ENCODE results near the gene CD300LF. TPM values are rescaled to one million over a fixed set of nuclear protein-coding genes. Genes with fewer than 3 reads are reported as not detected.

The CD300LF gene
- total RNA-seq, 1 donor from 2014 or later: not detected

DNA sequence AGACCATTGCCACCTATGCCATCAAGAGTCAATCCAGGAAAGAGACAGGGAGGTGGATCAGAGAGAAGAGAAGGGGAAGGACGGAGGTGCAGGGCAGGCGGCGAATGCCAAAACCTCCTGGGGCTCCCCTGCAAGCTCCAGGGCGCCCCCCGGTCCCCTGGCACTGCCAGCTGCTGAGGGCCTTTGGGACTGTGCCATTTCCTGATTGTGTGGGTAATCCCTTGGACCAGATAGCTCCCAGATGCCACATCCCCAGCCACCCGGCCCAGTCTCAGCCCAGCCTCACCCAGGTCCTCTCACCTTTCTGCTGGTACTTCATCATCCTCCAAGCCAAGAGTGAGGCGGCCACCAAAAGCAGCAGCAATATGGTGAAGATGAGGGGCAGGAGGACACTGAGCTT lies 14.7 kb downstream of the CD300LF start:
- TF ChIP-seq, protein P1, sequence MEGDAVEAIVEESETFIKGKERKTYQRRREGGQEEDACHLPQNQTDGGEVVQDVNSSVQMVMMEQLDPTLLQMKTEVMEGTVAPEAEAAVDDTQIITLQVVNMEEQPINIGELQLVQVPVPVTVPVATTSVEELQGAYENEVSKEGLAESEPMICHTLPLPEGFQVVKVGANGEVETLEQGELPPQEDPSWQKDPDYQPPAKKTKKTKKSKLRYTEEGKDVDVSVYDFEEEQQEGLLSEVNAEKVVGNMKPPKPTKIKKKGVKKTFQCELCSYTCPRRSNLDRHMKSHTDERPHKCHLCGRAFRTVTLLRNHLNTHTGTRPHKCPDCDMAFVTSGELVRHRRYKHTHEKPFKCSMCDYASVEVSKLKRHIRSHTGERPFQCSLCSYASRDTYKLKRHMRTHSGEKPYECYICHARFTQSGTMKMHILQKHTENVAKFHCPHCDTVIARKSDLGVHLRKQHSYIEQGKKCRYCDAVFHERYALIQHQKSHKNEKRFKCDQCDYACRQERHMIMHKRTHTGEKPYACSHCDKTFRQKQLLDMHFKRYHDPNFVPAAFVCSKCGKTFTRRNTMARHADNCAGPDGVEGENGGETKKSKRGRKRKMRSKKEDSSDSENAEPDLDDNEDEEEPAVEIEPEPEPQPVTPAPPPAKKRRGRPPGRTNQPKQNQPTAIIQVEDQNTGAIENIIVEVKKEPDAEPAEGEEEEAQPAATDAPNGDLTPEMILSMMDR (IDR thresholded peaks at IDR 0.05): no peak
- Mint-ChIP-seq H3K27ac (ENCODE audit: unreplicated experiment) (no peak overlapping the region), H3K4me3 (ENCODE audit: unreplicated experiment) (no peak overlapping the region), H3K27me3 (ENCODE audit: low read depth) (peaks cover 54% of the 10 kb centered on the region), H3K9me3 (ENCODE audit: low read depth) (no peaks in the 10 kb centered on the region), H3K36me3 (ENCODE audit: low read depth) (no peaks in the 10 kb centered on the region), H3K4me1 (ENCODE audit: low read depth) (no peaks in the 10 kb centered on the region)
- no peak for DNase-seq (ENCODE audit: low spot score)

DNA sequence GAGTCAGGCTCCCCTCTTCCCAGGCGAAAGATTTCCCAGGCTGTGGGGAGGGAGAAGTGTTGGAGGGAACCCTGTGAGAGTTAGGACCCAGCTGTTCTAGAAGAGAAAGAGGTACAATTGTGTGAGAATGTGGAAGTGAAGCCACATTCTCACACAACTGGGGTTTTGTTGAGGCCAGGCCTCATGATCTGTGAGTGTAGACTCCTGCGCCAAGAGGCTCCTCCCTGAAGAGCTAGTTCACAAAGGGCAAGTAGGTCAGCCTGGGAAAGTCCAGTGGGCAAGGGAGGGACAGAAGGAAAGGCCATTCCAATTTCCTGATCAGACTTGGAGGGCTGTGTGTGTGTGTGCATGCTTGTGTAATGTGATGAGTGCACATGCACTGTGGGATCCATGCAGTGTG lies 15.2 kb downstream of the CD300LF start:
- no peak for DNase-seq (ENCODE audit: low spot score)
- H3K27ac Mint-ChIP-seq (ENCODE audit: unreplicated experiment): no peak overlapping the region
- H3K36me3 Mint-ChIP-seq (ENCODE audit: low read depth): no peaks in the 10 kb centered on the region
- TF ChIP-seq, protein P1 (IDR thresholded peaks at IDR 0.05): no peak
- H3K27me3 Mint-ChIP-seq (ENCODE audit: low read depth): peaks cover 53% of the 10 kb centered on the region
- H3K4me1 Mint-ChIP-seq (ENCODE audit: low read depth): no peaks in the 10 kb centered on the region
- H3K9me3 Mint-ChIP-seq (ENCODE audit: low read depth): no peaks in the 10 kb centered on the region
- H3K4me3 Mint-ChIP-seq (ENCODE audit: unreplicated experiment): no peak overlapping the region

DNA sequence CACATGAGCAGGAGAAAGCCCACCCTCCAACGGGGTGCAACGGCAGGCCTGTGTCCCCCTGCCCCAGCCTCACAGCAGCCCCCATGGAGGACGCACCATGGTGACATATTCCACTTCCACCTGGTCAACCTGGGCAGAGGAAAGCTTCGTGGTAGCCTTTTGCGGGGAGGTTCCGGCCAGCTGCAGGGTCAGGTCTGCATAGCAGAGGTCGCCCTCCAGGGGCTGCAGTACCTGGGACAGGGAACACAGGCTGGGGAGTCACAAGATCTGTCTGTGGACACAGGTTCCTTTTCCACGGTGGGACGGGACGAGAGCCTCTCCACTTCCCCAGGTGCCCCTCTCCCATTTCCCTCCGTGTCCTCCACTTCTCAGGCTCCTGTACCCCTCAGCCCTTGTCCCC lies 17.1 kb downstream of the CD300LF start:
- H3K4me1 Mint-ChIP-seq (ENCODE audit: low read depth): no peaks in the 10 kb centered on the region
- no peaks in the 10 kb centered on the region for H3K36me3 Mint-ChIP-seq (ENCODE audit: low read depth)
- no peaks in the 10 kb centered on the region for H3K9me3 Mint-ChIP-seq (ENCODE audit: low read depth)
- peaks cover 58% of the 10 kb centered on the region for H3K27me3 Mint-ChIP-seq (ENCODE audit: low read depth)
- DNase-seq (ENCODE audit: low spot score): no peak
- H3K27ac Mint-ChIP-seq (ENCODE audit: unreplicated experiment): no peak overlapping the region
- H3K4me3 Mint-ChIP-seq (ENCODE audit: unreplicated experiment): no peak overlapping the region
- TF ChIP-seq, protein P1 (IDR thresholded peaks at IDR 0.05): no peak

DNA sequence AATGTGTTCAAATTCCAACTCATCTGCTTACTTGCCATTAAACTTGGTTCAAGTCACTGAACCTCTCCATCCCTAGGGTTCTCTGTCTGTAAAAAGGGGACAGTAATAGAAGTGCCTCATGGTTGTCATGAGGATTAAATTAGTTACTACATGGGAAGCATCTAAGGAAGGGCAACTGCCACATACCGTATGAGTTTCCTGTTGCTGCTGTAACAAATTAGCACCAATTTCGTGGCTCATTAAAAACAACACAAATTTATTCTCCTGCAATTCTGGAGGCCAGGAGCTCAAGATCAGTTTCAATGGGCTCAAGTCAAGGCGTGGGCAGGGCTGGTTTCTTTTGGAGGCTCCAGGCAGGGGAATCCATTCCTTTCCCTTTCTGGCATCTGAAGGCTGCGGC lies 18.6 kb downstream of the CD300LF start:
- DNase-seq (ENCODE audit: low spot score): no peak
- H3K27me3 Mint-ChIP-seq (ENCODE audit: low read depth): peaks cover 64% of the 10 kb centered on the region
- H3K4me1 Mint-ChIP-seq (ENCODE audit: low read depth): no peaks in the 10 kb centered on the region
- no peaks in the 10 kb centered on the region for H3K9me3 Mint-ChIP-seq (ENCODE audit: low read depth)
- H3K4me3 Mint-ChIP-seq (ENCODE audit: unreplicated experiment): no peak overlapping the region
- H3K36me3 Mint-ChIP-seq (ENCODE audit: low read depth): no peaks in the 10 kb centered on the region
- H3K27ac Mint-ChIP-seq (ENCODE audit: unreplicated experiment): no peak overlapping the region
- TF ChIP-seq, protein P1 (IDR thresholded peaks at IDR 0.05): no peak

DNA sequence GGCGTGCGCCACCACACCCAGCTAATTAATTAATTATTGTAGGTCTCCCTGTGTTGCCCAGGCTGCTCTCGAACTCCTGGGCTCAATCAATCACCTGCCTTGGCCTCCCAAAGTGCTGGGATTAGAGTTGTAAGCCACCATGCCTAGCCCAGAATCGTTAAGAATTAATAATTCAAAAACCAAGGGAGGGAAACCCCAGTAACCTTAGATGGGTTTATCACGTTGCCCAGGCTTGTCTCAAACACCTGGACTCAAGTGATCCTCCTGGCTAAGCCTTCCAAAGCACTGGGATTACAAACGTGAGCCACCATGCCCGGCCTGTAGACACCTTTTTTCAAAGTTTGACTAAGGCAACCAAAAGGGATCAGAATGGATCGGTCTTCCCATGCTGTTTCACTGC lies 21.6 kb downstream of the CD300LF start:
- peaks cover 54% of the 10 kb centered on the region for H3K27me3 Mint-ChIP-seq (ENCODE audit: low read depth)
- no peak for DNase-seq (ENCODE audit: low spot score)
- TF ChIP-seq, protein P1 (IDR thresholded peaks at IDR 0.05): no peak

More for the DNA sequence above, 21.6 kb downstream of the CD300LF start:
- Mint-ChIP-seq H3K4me3 (ENCODE audit: unreplicated experiment) (no peak overlapping the region), H3K27ac (ENCODE audit: unreplicated experiment) (no peak overlapping the region), H3K4me1 (ENCODE audit: low read depth) (no peaks in the 10 kb centered on the region), H3K9me3 (ENCODE audit: low read depth) (no peaks in the 10 kb centered on the region), H3K36me3 (ENCODE audit: low read depth) (no peaks in the 10 kb centered on the region)
